Measurements from ENCODE around the gene TRMT2A.

The TRMT2A gene

GRCh38 chr22:20140521-20140964 lies 23.5 kb upstream of the TRMT2A start:
- H4K20me1 ChIP-seq (ENCODE audit: insufficient read depth, low read length) = peaks cover 19% of the 10 kb centered on the region
- H3K27ac ChIP-seq (ENCODE audit: low read length) = no peak overlapping the region
- H3K9ac ChIP-seq (ENCODE audit: low read length) = no peak overlapping the region
- no peak overlapping the region for H2AFZ ChIP-seq (ENCODE audit: low read depth, low read length)
- peaks cover 20% of the 10 kb centered on the region for H3K79me2 ChIP-seq (ENCODE audit: low read length)
- H3K4me2 ChIP-seq (ENCODE audit: low read length) = no peak overlapping the region
- TF ChIP-seq EZH2phosphoT487 (IDR thresholded peaks at IDR 0.05; ENCODE audit: low read depth) = no peak
- no peak for TF ChIP-seq CTCF (IDR thresholded peaks at IDR 0.05; ENCODE audit: low read depth, low read length)
- H3K4me3 ChIP-seq (ENCODE audit: low read length) = no peak overlapping the region
- H3K36me3 ChIP-seq (replicated peaks; ENCODE audit: low read depth, low read length) = no peaks in the 10 kb centered on the region
- H3K4me1 ChIP-seq (ENCODE audit: low read length) = no peaks in the 10 kb centered on the region
- no peaks in the 10 kb centered on the region for H3K27me3 ChIP-seq (ENCODE audit: low read depth, low read length)
- H3K9me3 ChIP-seq (ENCODE audit: insufficient read depth, low read length) = no peaks in the 10 kb centered on the region

GRCh38 chr22:20140107-20140445 lies 23.1 kb upstream of the TRMT2A start:
- Histone ChIP-seq H3K79me2 (ENCODE audit: low read length) (peaks cover 25% of the 10 kb centered on the region), H3K4me3 (ENCODE audit: low read length) (no peak overlapping the region), H2AFZ (ENCODE audit: low read depth, low read length) (no peak overlapping the region), H3K9ac (ENCODE audit: low read length) (no peak overlapping the region), H3K27me3 (ENCODE audit: low read depth, low read length) (no peaks in the 10 kb centered on the region), H4K20me1 (ENCODE audit: insufficient read depth, low read length) (peaks cover 22% of the 10 kb centered on the region), H3K4me1 (ENCODE audit: low read length) (no peaks in the 10 kb centered on the region), H3K27ac (ENCODE audit: low read length) (no peak overlapping the region), H3K9me3 (ENCODE audit: insufficient read depth, low read length) (no peaks in the 10 kb centered on the region), H3K4me2 (ENCODE audit: low read length) (no peak overlapping the region), H3K36me3 (replicated peaks; ENCODE audit: low read depth, low read length) (no peaks in the 10 kb centered on the region)
- TF ChIP-seq EZH2phosphoT487 (IDR thresholded peaks at IDR 0.05; ENCODE audit: low read depth) (no peak), CTCF (IDR thresholded peaks at IDR 0.05; ENCODE audit: low read depth, low read length) (no peak)

GRCh38 chr22:20139391-20140106 lies 22.5 kb upstream of the TRMT2A start:
- Histone ChIP-seq H4K20me1 (ENCODE audit: insufficient read depth, low read length) (peaks cover 24% of the 10 kb centered on the region), H3K9ac (ENCODE audit: low read length) (no peak overlapping the region), H3K36me3 (replicated peaks; ENCODE audit: low read depth, low read length) (no peaks in the 10 kb centered on the region), H2AFZ (ENCODE audit: low read depth, low read length) (no peak overlapping the region), H3K4me3 (ENCODE audit: low read length) (no peak overlapping the region), H3K4me1 (ENCODE audit: low read length) (no peaks in the 10 kb centered on the region), H3K4me2 (ENCODE audit: low read length) (no peak overlapping the region), H3K9me3 (ENCODE audit: insufficient read depth, low read length) (no peaks in the 10 kb centered on the region), H3K27ac (ENCODE audit: low read length) (no peak overlapping the region), H3K79me2 (ENCODE audit: low read length) (peaks cover 27% of the 10 kb centered on the region), H3K27me3 (ENCODE audit: low read depth, low read length) (no peaks in the 10 kb centered on the region)
- no peak for TF ChIP-seq EZH2phosphoT487 (IDR thresholded peaks at IDR 0.05; ENCODE audit: low read depth)
- no peak for TF ChIP-seq CTCF (IDR thresholded peaks at IDR 0.05; ENCODE audit: low read depth, low read length)

GRCh38 chr22:20138868-20139267 lies 21.8 kb upstream of the TRMT2A start:
- H3K27me3 ChIP-seq (ENCODE audit: low read depth, low read length) = no peaks in the 10 kb centered on the region
- H3K4me1 ChIP-seq (ENCODE audit: low read length) = no peaks in the 10 kb centered on the region
- H3K4me2 ChIP-seq (ENCODE audit: low read length) = no peak overlapping the region
- peaks cover 28% of the 10 kb centered on the region for H4K20me1 ChIP-seq (ENCODE audit: insufficient read depth, low read length)
- H3K9ac ChIP-seq (ENCODE audit: low read length) = no peak overlapping the region
- no peaks in the 10 kb centered on the region for H3K36me3 ChIP-seq (replicated peaks; ENCODE audit: low read depth, low read length)
- peaks cover 34% of the 10 kb centered on the region for H3K79me2 ChIP-seq (ENCODE audit: low read length)
- TF ChIP-seq EZH2phosphoT487 (IDR thresholded peaks at IDR 0.05; ENCODE audit: low read depth) (no peak), CTCF (IDR thresholded peaks at IDR 0.05; ENCODE audit: low read depth, low read length) (no peak)
- no peak overlapping the region for H3K4me3 ChIP-seq (ENCODE audit: low read length)
- no peaks in the 10 kb centered on the region for H3K9me3 ChIP-seq (ENCODE audit: insufficient read depth, low read length)
- H2AFZ ChIP-seq (ENCODE audit: low read depth, low read length) = no peak overlapping the region
- no peak overlapping the region for H3K27ac ChIP-seq (ENCODE audit: low read length)
